AG09319 (cell line): ENCODE results near the gene UBALD1.

Experiments
- DNase-seq: peaks from one replicate; pipeline ENCODE4 v3.0.0-alpha.2; 2010; ENCODE audit warnings: low read depth; ENCODE audit errors: extremely low read depth
- CTCF ChIP-seq: IDR thresholded peaks from 2 replicates; pipeline ENCODE4 v1.5.1; 2011; ENCODE audit warnings: low read depth, mild to moderate bottlenecking, inconsistent platforms, low read length, moderate library complexity

Gene UBALD1

DNA sequence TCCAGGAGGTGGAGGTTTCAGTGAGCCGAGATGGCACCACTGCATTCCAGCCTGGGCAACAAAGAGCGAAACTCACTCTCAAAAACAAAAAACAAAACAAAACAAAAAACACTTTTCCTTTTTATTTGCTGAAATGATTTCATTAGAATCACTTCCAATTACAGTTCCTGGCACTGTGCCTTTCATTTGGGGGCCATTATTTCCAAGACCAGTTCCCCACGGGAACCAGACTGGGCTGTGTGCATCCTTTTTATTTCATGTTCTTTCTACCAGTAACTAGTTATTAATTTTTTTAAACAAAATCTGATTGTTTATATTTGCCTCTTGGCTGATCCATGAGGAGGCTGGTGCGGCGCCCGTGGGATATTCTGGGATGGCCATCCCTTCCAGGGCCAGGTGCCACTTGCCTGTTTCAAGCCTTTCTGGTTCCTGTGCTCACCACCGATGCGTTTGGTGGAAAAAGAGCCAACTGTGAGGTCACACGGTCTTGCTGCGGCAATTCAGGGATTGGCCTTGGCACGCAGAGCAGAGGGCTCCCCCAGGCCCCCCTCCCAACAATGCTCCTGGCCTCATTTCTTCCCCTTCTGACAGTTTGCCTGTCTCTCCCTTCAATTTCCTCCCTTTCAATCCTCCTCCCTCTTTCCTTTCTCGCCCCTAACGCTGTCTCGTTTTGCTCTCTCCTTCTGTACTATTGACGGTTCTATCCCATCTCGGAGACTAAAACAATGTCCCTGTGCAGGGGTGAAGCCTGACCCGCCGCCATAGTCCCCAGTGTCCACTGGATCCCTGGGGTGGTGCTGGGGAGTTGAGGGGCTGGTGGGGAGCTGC, 13.4 kb downstream of the UBALD1 start:
- TF ChIP-seq CTCF = no peak
- no peak for DNase-seq

DNA sequence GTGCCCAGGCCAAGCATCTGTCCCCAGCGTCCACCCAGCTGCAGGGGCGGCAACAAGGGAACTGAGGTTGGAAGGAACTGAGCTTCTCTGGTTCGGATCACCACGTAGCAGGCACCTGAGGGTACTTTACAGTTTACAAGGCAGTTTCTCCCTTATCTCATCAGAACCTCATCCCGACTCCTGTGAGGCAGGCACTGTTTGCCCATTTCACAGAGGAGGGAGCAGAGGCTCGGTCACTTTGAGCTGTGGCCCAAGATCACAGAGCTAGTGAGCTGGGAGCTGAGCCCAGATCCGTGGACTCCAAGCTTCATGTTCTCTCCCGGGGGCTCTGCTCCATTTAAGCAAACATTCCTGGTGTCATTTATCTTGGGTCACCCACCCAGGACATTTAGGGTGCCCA, 15.1 kb downstream of the UBALD1 start:
- no peak for TF ChIP-seq CTCF
- no peak for DNase-seq

DNA sequence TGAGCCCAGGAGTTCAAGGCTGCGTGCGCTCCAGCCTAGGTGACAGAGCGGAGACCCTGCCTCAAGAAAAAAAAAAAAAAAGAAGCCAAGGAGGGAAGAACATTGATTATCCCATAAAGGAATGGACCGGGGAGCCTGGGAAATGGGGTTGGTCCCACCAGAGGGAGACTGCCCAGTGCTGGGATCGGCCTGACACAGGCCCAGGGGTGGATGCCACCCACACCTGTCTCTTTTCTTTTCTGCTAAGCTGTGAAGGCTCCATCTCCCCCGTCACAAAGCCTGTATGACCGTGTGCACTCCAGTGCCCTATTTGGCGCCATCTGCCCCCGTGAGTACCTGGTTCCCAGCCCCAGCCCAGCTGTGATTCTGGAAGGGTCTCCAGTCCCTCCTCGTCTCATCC, 15.7 kb downstream of the UBALD1 start:
- no peak for TF ChIP-seq CTCF
- DNase-seq = no peak

DNA sequence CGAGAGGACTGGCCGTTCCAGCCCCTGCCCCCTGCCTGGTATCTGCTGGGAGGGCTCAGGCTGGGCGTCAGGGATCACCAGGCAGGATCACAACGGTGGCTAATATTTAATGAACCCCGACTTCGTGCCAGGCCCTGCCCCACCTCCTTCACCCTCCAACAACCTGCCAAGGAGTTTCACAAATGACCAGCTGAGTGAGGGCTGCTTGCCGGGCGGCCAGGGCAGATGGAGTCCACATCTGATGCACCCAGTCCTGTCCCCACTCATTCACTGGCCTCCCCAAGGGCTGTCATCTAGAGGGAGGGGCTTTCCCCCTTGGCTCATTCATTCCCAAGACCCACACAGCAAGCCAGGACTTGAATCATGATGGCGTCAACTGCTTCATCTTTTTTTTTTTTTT, 17.5 kb downstream of the UBALD1 start:
- no peak for DNase-seq
- TF ChIP-seq CTCF = no peak

GRCh38 chr16:4594433-4595410, 20.0 kb downstream of the UBALD1 start:
- TF ChIP-seq CTCF = no peak
- DNase-seq = no peak

- DNase-seq = no peak
- TF ChIP-seq CTCF = no peak
Measured at GRCh38 chr16:4593086-4593485, 21.6 kb downstream of the UBALD1 start.
